C4-2B (cell line): Measurements from ENCODE around the gene RAPGEF1.
A peak's percentile ranks its signal among the peaks of the same experiment; 100 is the strongest.

Experiments used
- CTCF ChIP-seq: fragments of 450-650 bp; conservative IDR thresholded peaks from 2 replicates; pipeline ENCODE4 v1.5.1; 2017; ENCODE audit warnings: mild to moderate bottlenecking
- ZFX ChIP-seq: fragments of 450-650 bp; IDR thresholded peaks from 2 replicates; pipeline ENCODE4 v1.6.1; 2017

GRCh38 chr9:131747352-131747751 is 7.5 kb upstream of the RAPGEF1 start:
- peak; percentile 80 for TF ChIP-seq CTCF
- no peak for TF ChIP-seq ZFX
